C4-2B (cell line): ENCODE measurements around the gene BRS3.

ENCODE experiments used
- H3K27ac ChIP-seq: fragments of 450-650 bp; 2 replicates; pipeline ENCODE4 v1.5.1; 2017
- CTCF ChIP-seq: fragments of 450-650 bp; conservative IDR thresholded peaks from 2 replicates; pipeline ENCODE4 v1.5.1; 2017; ENCODE audit warnings: mild to moderate bottlenecking
- ZFX ChIP-seq: fragments of 450-650 bp; IDR thresholded peaks from 2 replicates; pipeline ENCODE4 v1.6.1; 2017

BRS3 gene

GRCh38 chrX:136475236-136475635 lies 12.5 kb upstream of the BRS3 start:
- no peak overlapping the region for H3K27ac ChIP-seq

GRCh38 chrX:136476501-136476900 lies 11.2 kb upstream of the BRS3 start:
- TF ChIP-seq ZFX (no peak), CTCF (no peak)
- H3K27ac ChIP-seq: no peak overlapping the region

More at GRCh38 chrX:136475236-136475635, 12.5 kb upstream of the BRS3 start:
- TF ChIP-seq CTCF: no peak
- no peak for TF ChIP-seq ZFX

GRCh38 chrX:136477026-136477425 lies 10.7 kb upstream of the BRS3 start:
- TF ChIP-seq CTCF (peak; percentile 47), ZFX (no peak)
- no peak overlapping the region for H3K27ac ChIP-seq

- no peak overlapping the region for H3K27ac ChIP-seq
- TF ChIP-seq ZFX: no peak
- TF ChIP-seq CTCF: no peak
Observed at GRCh38 chrX:136480383-136480782, 7.4 kb upstream of the BRS3 start.

- H3K27ac ChIP-seq: no peak overlapping the region
- TF ChIP-seq ZFX (no peak), CTCF (peak; percentile 15; the same call in 1 of the 2 replicates)
Observed at GRCh38 chrX:136488706-136489105, 959 bp downstream of the BRS3 start.

- TF ChIP-seq ZFX (no peak), CTCF (peak; percentile 17)
- H3K27ac ChIP-seq: no peak overlapping the region
Observed at GRCh38 chrX:136491832-136492231, 4.1 kb downstream of the BRS3 start.

GRCh38 chrX:136493011-136493410 lies 5.3 kb downstream of the BRS3 start:
- TF ChIP-seq CTCF: no peak
- H3K27ac ChIP-seq: no peak overlapping the region
